Activated B cell treated with CpG ODN at 0.5 μM for 24 hours (primary cell): ENCODE results near the gene IGF2. TPM values are rescaled to one million over a fixed set of nuclear protein-coding genes. Genes with fewer than 3 reads are reported as not detected.

Experiments used
- ATAC-seq: fragments of 200-7000 bp; cut with Tn5 transposase; one replicate; pipeline ENCODE4 v1.10.0; 2021; ENCODE audit warnings: low read depth, mild to moderate bottlenecking, moderate library complexity
- CTCF ChIA-PET: fragments of 350-600 bp; sonication (Branson Sonifier 250); formaldehyde crosslinking; loops from one replicate; lab custom pipeline; 2021; ENCODE audit warnings: antibody characterized with exemption; lab: Charles Lee
- POLR2A ChIA-PET: fragments of 350-600 bp; sonication (Branson Sonifier 250); formaldehyde crosslinking; loops from one replicate; lab custom pipeline; 2021; ENCODE audit warnings: antibody characterized with exemption; lab: Charles Lee
- DNase-seq: peaks from one replicate; pipeline ENCODE4 v3.0.0; 2022
- H3K27ac Mint-ChIP-seq: one replicate; pipeline ENCODE4 v1.8.0; 2020; ENCODE audit warnings: mixed read lengths
- H3K27me3 Mint-ChIP-seq: one replicate; pipeline ENCODE4 v1.8.0; 2021; ENCODE audit warnings: mixed read lengths
- H3K36me3 Mint-ChIP-seq: one replicate; pipeline ENCODE4 v1.8.0; 2021; ENCODE audit warnings: low read depth, mixed read lengths
- H3K4me1 Mint-ChIP-seq: one replicate; pipeline ENCODE4 v1.8.0; 2021; ENCODE audit warnings: mixed read lengths
- H3K4me3 Mint-ChIP-seq: one replicate; pipeline ENCODE4 v1.8.0; 2020; ENCODE audit warnings: mild to moderate bottlenecking, mixed read lengths
- H3K9me3 Mint-ChIP-seq: one replicate; pipeline ENCODE4 v1.8.0; 2020; ENCODE audit warnings: mixed read lengths
- CTCF ChIP-seq: fragments of 200-600 bp; IDR thresholded peaks from one replicate; pipeline ENCODE4 v1.8.0; 2022; ENCODE audit warnings: antibody characterized with exemption, mild to moderate bottlenecking
- intact Hi-C: fragments of 100-400 bp; cut with micrococcal nuclease; formaldehyde crosslinking; loops from one replicate; pipeline ENCODE4 v1.15.1; 2024
- total RNA-seq: library from RNA; stranded (reverse); gene quantifications from 2 replicates; pipeline ENCODE4 v1.2.3, GENCODE V29; 2022

Gene IGF2
- total RNA-seq = not detected in 2 replicates

- intact Hi-C loops = loop anchor here (5.0 kb wide), 1 partner anchor 47 kb away; no protein-coding TSS in a partner anchor
- Mint-ChIP-seq H3K9me3 (no peaks in the 10 kb centered on the region), H3K27ac (no peak within 1 kb of the TSS), H3K36me3 (no peaks in the 10 kb centered on the region), H3K4me1 (peaks cover 28% of the 10 kb centered on the region), H3K27me3 (peaks cover 50% of the 10 kb centered on the region), H3K4me3 (peak within 1 kb of the TSS; percentile 75)
- DNase-seq (no peak), ATAC-seq (no peak)
- CTCF ChIA-PET = interaction anchor here (1.0 kb wide), 1 partner anchor 445 kb away, joined by 3 read pairs; no protein-coding TSS in a partner anchor
- POLR2A ChIA-PET = interaction anchor here (0.9 kb wide), 1 partner anchor 445 kb away, joined by 3 read pairs; no protein-coding TSS in a partner anchor
- no peak for TF ChIP-seq CTCF
These were observed at the start of gene IGF2 for GRCh38 chr11:2139123-2139521. IGF2 (minus strand) TSS chr11:2139389; CDS start chr11:2135523, 3,866 bp downstream.

GRCh38 chr11:2188745-2189144 lies 49.6 kb upstream of the IGF2 start:
- peaks cover 12% of the 10 kb centered on the region for H3K4me1 Mint-ChIP-seq
- POLR2A ChIA-PET = no interaction called here
- H3K36me3 Mint-ChIP-seq = no peaks in the 10 kb centered on the region
- no peak overlapping the region for H3K4me3 Mint-ChIP-seq
- H3K27ac Mint-ChIP-seq = no peak overlapping the region
- no peak for TF ChIP-seq CTCF
- H3K27me3 Mint-ChIP-seq = peaks cover 7% of the 10 kb centered on the region
- CTCF ChIA-PET = no interaction called here
- ATAC-seq = no peak
- H3K9me3 Mint-ChIP-seq = no peaks in the 10 kb centered on the region
- intact Hi-C loops = no loop called here
- DNase-seq = no peak

GRCh38 chr11:2187280-2187707 lies 48.1 kb upstream of the IGF2 start:
- no peak for TF ChIP-seq CTCF
- intact Hi-C loops = loop anchor here (2.0 kb wide), 1 partner anchor 118 kb away; no protein-coding TSS in a partner anchor
- H3K4me3 Mint-ChIP-seq = no peak overlapping the region
- ChIA-PET POLR2A (no interaction called here), CTCF (interaction anchor here (1.8 to 2.6 kb wide), 4 partner anchors 112 to 234 kb away, joined by 4 to 17 read pairs (median 9); no protein-coding TSS in a partner anchor)
- ATAC-seq (no peak), DNase-seq (no peak)
- H3K4me1 Mint-ChIP-seq = peaks cover 12% of the 10 kb centered on the region
- no peaks in the 10 kb centered on the region for H3K36me3 Mint-ChIP-seq
- H3K27me3 Mint-ChIP-seq = peaks cover 7% of the 10 kb centered on the region
- no peaks in the 10 kb centered on the region for H3K9me3 Mint-ChIP-seq
- no peak overlapping the region for H3K27ac Mint-ChIP-seq

GRCh38 chr11:2186669-2187279 lies 47.6 kb upstream of the IGF2 start:
- POLR2A ChIA-PET = no interaction called here
- intact Hi-C loops = loop anchor here (1.0 to 2.0 kb wide), 2 partner anchors 118 to 234 kb away; no protein-coding TSS in a partner anchor
- H3K27me3 Mint-ChIP-seq = peaks cover 7% of the 10 kb centered on the region
- H3K4me3 Mint-ChIP-seq = no peak overlapping the region
- no peak overlapping the region for H3K27ac Mint-ChIP-seq
- DNase-seq (no peak), ATAC-seq (peak; percentile 79)
- H3K36me3 Mint-ChIP-seq = no peaks in the 10 kb centered on the region
- no peaks in the 10 kb centered on the region for H3K9me3 Mint-ChIP-seq
- CTCF ChIA-PET = interaction anchor here (1.1 to 2.6 kb wide), 5 partner anchors 113 to 236 kb away, joined by 4 to 17 read pairs (median 6); no protein-coding TSS in a partner anchor
- no peak for TF ChIP-seq CTCF
- peaks cover 10% of the 10 kb centered on the region for H3K4me1 Mint-ChIP-seq
